Measurements from ENCODE around the gene ARPP21.
"Not testable (repeated sequence)": the region's sequence is repeated elsewhere in the genome, so short reads cannot be mapped to it uniquely, and the experiment has no call there.

The ARPP21 gene

GRCh38 chr3:35782355-35782754 is 143.0 kb downstream of the ARPP21 start:
- DNase-seq = no peak

- no peak for DNase-seq
These were observed 144.8 kb downstream of the ARPP21 start for GRCh38 chr3:35784169-35784568.

GRCh38 chr3:35785234-35785888 is 146.0 kb downstream of the ARPP21 start:
- DNase-seq = no peak

- DNase-seq = no peak
These were observed 148.6 kb downstream of the ARPP21 start for GRCh38 chr3:35787936-35788335.

GRCh38 chr3:35789042-35789831 is 149.9 kb downstream of the ARPP21 start:
- DNase-seq = no peak

- no peak for DNase-seq
These were observed 151.4 kb downstream of the ARPP21 start for GRCh38 chr3:35790764-35791163.

- DNase-seq = no peak
These were observed 154.3 kb downstream of the ARPP21 start for GRCh38 chr3:35793667-35794066.

GRCh38 chr3:35800960-35801459 is 161.7 kb downstream of the ARPP21 start:
- no peak for DNase-seq

- no peak for DNase-seq
These were observed 175.2 kb downstream of the ARPP21 start for GRCh38 chr3:35814531-35814930.

GRCh38 chr3:35815796-35816195 is 176.5 kb downstream of the ARPP21 start:
- not testable (repeated sequence) for DNase-seq

GRCh38 chr3:35817216-35817615 is 177.9 kb downstream of the ARPP21 start:
- DNase-seq = no peak

GRCh38 chr3:35832140-35832571 is 192.8 kb downstream of the ARPP21 start:
- DNase-seq = no peak

All from stimulated activated CD4-positive, alpha-beta T cell treated with anti-CD3 and anti-CD28 coated beads, Interleukin-4, amount 100 ng/mL, for 24 hours (primary cell).